WTC11 (cell line): Measurements from ENCODE around the gene GREB1.

Experiments used
- CTCF ChIP-seq: fragments of 200-600 bp; IDR thresholded peaks from 2 replicates; pipeline ENCODE4 v1.8.0; 2022; ENCODE audit warnings: antibody characterized with exemption
- GTF2I ChIP-seq: fragments of 250-450 bp; sonication (Bioruptor Pico); conservative IDR thresholded peaks from 2 replicates; pipeline ENCODE4 v1.4.0; 2021; ENCODE audit warnings: mild to moderate bottlenecking
- RELA ChIP-seq: sonication (generic); formaldehyde crosslinking; IDR thresholded peaks from 2 replicates; pipeline ENCODE4 v1.8.1; 2022; ENCODE audit warnings: missing genetic modification reagents, mild to moderate bottlenecking, borderline replicate concordance
- TF ChIP-seq, protein P1 (sequence below): sonication (generic); formaldehyde crosslinking; IDR thresholded peaks from 2 replicates; pipeline ENCODE4 v1.8.1; 2022; ENCODE audit warnings: low read depth, mild to moderate bottlenecking, moderate library complexity, missing genetic modification reagents, borderline replicate concordance
- TF ChIP-seq, protein P2 (sequence below): sonication (generic); formaldehyde crosslinking; IDR thresholded peaks from 2 replicates; pipeline ENCODE4 v1.8.1; 2023; ENCODE audit warnings: mild to moderate bottlenecking, missing genetic modification reagents, moderate library complexity

DNA sequence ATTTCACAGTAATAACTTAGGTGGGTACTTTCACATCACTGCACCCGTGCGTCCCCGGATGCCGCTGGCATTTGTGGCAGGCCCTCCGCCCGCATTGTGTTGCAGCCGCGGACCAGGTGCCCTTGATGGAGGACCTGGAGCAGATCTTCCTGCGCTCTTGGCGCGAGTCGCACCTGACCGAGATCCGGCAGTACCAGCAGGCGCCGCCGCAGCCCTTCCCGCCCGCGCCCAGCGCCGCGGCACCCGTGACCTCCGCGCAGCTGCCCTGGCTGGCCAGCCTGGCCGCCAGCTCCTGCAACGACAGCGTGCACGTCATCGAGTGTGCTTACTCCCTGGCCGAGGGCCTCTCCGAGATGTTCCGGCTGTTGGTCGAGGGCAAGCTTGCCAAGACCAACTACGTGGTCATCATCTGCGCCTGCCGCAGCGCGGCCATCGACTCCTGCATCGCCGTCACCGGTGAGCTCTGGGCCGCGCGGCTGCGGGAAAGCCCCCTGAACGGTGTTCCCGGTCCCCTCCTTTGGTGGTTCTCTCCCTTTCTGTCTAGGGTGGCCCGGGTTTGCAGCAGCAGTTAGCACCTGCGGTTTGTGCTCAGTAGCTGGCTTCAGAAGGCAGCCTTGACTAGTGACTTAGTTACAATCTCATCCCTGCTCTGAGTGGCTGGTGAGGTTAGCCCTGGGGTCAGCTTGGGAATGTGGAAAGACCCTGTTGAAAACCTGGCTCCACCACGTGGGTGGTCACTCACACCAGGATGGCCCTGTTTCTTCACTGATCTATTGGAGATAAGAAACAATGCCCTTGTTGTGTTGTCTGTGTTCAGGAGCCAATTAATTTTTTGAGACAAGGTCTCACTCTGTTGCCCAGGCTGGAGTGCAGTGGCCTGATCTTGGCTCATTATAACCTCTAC, 59.1 kb downstream of the GREB1 start:
- TF ChIP-seq CTCF (no peak), RELA (no peak), GTF2I (no peak)
- TF ChIP-seq, protein P1, sequence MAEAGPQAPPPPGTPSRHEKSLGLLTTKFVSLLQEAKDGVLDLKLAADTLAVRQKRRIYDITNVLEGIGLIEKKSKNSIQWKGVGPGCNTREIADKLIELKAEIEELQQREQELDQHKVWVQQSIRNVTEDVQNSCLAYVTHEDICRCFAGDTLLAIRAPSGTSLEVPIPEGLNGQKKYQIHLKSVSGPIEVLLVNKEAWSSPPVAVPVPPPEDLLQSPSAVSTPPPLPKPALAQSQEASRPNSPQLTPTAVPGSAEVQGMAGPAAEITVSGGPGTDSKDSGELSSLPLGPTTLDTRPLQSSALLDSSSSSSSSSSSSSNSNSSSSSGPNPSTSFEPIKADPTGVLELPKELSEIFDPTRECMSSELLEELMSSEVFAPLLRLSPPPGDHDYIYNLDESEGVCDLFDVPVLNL (CRISPR knock-in tag) = no peak
- TF ChIP-seq, protein P2, sequence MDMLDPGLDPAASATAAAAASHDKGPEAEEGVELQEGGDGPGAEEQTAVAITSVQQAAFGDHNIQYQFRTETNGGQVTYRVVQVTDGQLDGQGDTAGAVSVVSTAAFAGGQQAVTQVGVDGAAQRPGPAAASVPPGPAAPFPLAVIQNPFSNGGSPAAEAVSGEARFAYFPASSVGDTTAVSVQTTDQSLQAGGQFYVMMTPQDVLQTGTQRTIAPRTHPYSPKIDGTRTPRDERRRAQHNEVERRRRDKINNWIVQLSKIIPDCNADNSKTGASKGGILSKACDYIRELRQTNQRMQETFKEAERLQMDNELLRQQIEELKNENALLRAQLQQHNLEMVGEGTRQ (CRISPR knock-in tag) = no peak
